Activated CD4-positive, alpha-beta T cell treated with anti-CD3 and anti-CD28 coated beads, Interleukin-2, amount 50 U/mL, for 24 hours (primary cell): ENCODE results near the gene DKK2.
"Not testable (repeated sequence)": the region's sequence is repeated elsewhere in the genome, so short reads cannot be mapped to it uniquely, and the experiment has no call there.

ENCODE experiments used
- DNase-seq, 2 donors: peaks; one replicate each; pipeline ENCODE4 v3.0.0-alpha.2; 2020; ENCODE audit warnings: low read depth in 1 of 2, low spot score in 1 of 2

DKK2 gene

GRCh38 chr4:106914223-106914622 lies 121.9 kb downstream of the DKK2 start:
- DNase-seq = no peak

GRCh38 chr4:106909486-106910188 lies 126.5 kb downstream of the DKK2 start:
- no peak for DNase-seq

- DNase-seq = not testable (repeated sequence)
Measured at GRCh38 chr4:106908049-106908448, 128.1 kb downstream of the DKK2 start.

- no peak for DNase-seq
Measured at GRCh38 chr4:106907216-106907615, 128.9 kb downstream of the DKK2 start.

- DNase-seq = no peak
Measured at GRCh38 chr4:106906728-106907127, 129.4 kb downstream of the DKK2 start.

GRCh38 chr4:106898621-106899230 lies 137.4 kb downstream of the DKK2 start:
- DNase-seq = no peak

GRCh38 chr4:106893903-106894302 lies 142.2 kb downstream of the DKK2 start:
- no peak for DNase-seq

GRCh38 chr4:106893395-106893881 lies 142.7 kb downstream of the DKK2 start:
- no peak for DNase-seq

GRCh38 chr4:106892786-106893185 lies 143.3 kb downstream of the DKK2 start:
- no peak for DNase-seq

- DNase-seq = no peak
Measured at GRCh38 chr4:106875340-106875739, 160.8 kb downstream of the DKK2 start.
